ENCODE measurements around the gene ACSBG1. TPM values are rescaled to one million over a fixed set of nuclear protein-coding genes. Genes with fewer than 3 reads are reported as not detected.

ACSBG1 gene
- total and polyA plus RNA-seq, 7 donors: 0.23 to 3.9 (median 1.3) TPM

- no peaks in the 10 kb centered on the region for H3K27me3 ChIP-seq
- DNase-seq: no peak
- no peaks in the 10 kb centered on the region for H3K36me3 ChIP-seq
- 37 to 72% methylated on average over 3 of the region's 3 CpGs for WGBS, 2 donors
- H3K4me3 ChIP-seq: no peak overlapping the region
- TF ChIP-seq CTCF (IDR thresholded peaks at IDR 0.05): no peak
- no peak for TF ChIP-seq POLR2A (IDR thresholded peaks at IDR 0.05)
- no peak for TF ChIP-seq EP300 (IDR thresholded peaks at IDR 0.05)
- no peak for TF ChIP-seq POLR2AphosphoS5 (IDR thresholded peaks at IDR 0.05)
- intact Hi-C loops (cut with DNase I): no loop called here
- no peak overlapping the region for H3K27ac ChIP-seq
- peaks cover 2 to 20% (median 18%) of the 10 kb centered on the region in 4 donors for H3K4me1 ChIP-seq
- no peaks in the 10 kb centered on the region for H3K9me3 ChIP-seq
These were observed 26.7 kb upstream of the ACSBG1 start for GRCh38 chr15:78261062-78261461.

GRCh38 chr15:78260489-78260888 is 26.1 kb upstream of the ACSBG1 start:
- no peak for TF ChIP-seq EP300 (IDR thresholded peaks at IDR 0.05)
- TF ChIP-seq POLR2A (IDR thresholded peaks at IDR 0.05): no peak
- TF ChIP-seq CTCF (IDR thresholded peaks at IDR 0.05): no peak
- TF ChIP-seq POLR2AphosphoS5 (IDR thresholded peaks at IDR 0.05): no peak
- DNase-seq: no peak
- 61 to 71% methylated on average over 2 of the region's 2 CpGs for WGBS, 2 donors
- Histone ChIP-seq H3K27me3 (no peaks in the 10 kb centered on the region), H3K27ac (no peak overlapping the region), H3K36me3 (no peaks in the 10 kb centered on the region), H3K4me3 (no peak overlapping the region), H3K4me1 (peaks cover 2 to 14% (median 12%) of the 10 kb centered on the region in 4 donors), H3K9me3 (no peaks in the 10 kb centered on the region)
- intact Hi-C loops (cut with DNase I): no loop called here

GRCh38 chr15:78259232-78259631 is 24.9 kb upstream of the ACSBG1 start:
- intact Hi-C loops (cut with DNase I): no loop called here
- no peak overlapping the region for H3K27ac ChIP-seq
- TF ChIP-seq EP300 (IDR thresholded peaks at IDR 0.05) (no peak), POLR2AphosphoS5 (IDR thresholded peaks at IDR 0.05) (no peak), POLR2A (IDR thresholded peaks at IDR 0.05) (no peak), CTCF (IDR thresholded peaks at IDR 0.05) (no peak)
- peaks cover 0 to 5% (median 5%) of the 10 kb centered on the region in 4 donors for H3K4me1 ChIP-seq
- DNase-seq: no peak
- no peaks in the 10 kb centered on the region for H3K36me3 ChIP-seq
- H3K4me3 ChIP-seq: no peak overlapping the region
- WGBS, 2 donors: 89 to 90% methylated on average over 3 of the region's 3 CpGs
- no peaks in the 10 kb centered on the region for H3K27me3 ChIP-seq
- no peaks in the 10 kb centered on the region for H3K9me3 ChIP-seq

- intact Hi-C loops (cut with DNase I): no loop called here
- no peak for DNase-seq
- H3K9me3 ChIP-seq: no peaks in the 10 kb centered on the region
- no peak overlapping the region for H3K27ac ChIP-seq
- no peak overlapping the region for H3K4me3 ChIP-seq
- TF ChIP-seq POLR2A (IDR thresholded peaks at IDR 0.05) (no peak), CTCF (IDR thresholded peaks at IDR 0.05) (no peak), EP300 (IDR thresholded peaks at IDR 0.05) (no peak), POLR2AphosphoS5 (IDR thresholded peaks at IDR 0.05) (no peak)
- no peaks in the 10 kb centered on the region for H3K27me3 ChIP-seq
- no peaks in the 10 kb centered on the region for H3K36me3 ChIP-seq
- H3K4me1 ChIP-seq: no peaks in the 10 kb centered on the region
- WGBS, 2 donors: 90 to 93% methylated on average over 3 of the region's 3 CpGs
These were observed 23.3 kb upstream of the ACSBG1 start for GRCh38 chr15:78257681-78258080.

GRCh38 chr15:78256044-78256437 is 21.7 kb upstream of the ACSBG1 start:
- 89 to 90% methylated on average over 3 of the region's 3 CpGs for WGBS, 2 donors
- no peak for DNase-seq
- intact Hi-C loops (cut with DNase I): no loop called here

More at GRCh38 chr15:78256044-78256437, 21.7 kb upstream of the ACSBG1 start:
- no peak overlapping the region for H3K4me3 ChIP-seq
- H3K27ac ChIP-seq: no peak overlapping the region
- no peaks in the 10 kb centered on the region for H3K36me3 ChIP-seq
- no peak for TF ChIP-seq POLR2A (IDR thresholded peaks at IDR 0.05)
- TF ChIP-seq CTCF (IDR thresholded peaks at IDR 0.05): no peak
- no peak for TF ChIP-seq EP300 (IDR thresholded peaks at IDR 0.05)
- TF ChIP-seq POLR2AphosphoS5 (IDR thresholded peaks at IDR 0.05): no peak
- H3K9me3 ChIP-seq: no peaks in the 10 kb centered on the region
- H3K4me1 ChIP-seq: no peaks in the 10 kb centered on the region
- no peaks in the 10 kb centered on the region for H3K27me3 ChIP-seq
